CD4-positive, alpha-beta T cell treated with Interleukin-1 beta for 1 hour (primary cell): ENCODE results near the gene ELOVL7.

Experiments
- DNase-seq, 2 donors: peaks; one replicate each; pipeline ENCODE4 v3.0.0-alpha.2; 2020 to 2022

Gene ELOVL7

GRCh38 chr5:60710362-60710761 is 133.7 kb downstream of the ELOVL7 start:
- no peak for DNase-seq

GRCh38 chr5:60705144-60705543 is 138.9 kb downstream of the ELOVL7 start:
- no peak for DNase-seq

- DNase-seq: no peak
Measured at GRCh38 chr5:60703944-60704343, 140.1 kb downstream of the ELOVL7 start.
